ENCODE data around the gene DAZAP1.

- TF ChIP-seq, protein P1, sequence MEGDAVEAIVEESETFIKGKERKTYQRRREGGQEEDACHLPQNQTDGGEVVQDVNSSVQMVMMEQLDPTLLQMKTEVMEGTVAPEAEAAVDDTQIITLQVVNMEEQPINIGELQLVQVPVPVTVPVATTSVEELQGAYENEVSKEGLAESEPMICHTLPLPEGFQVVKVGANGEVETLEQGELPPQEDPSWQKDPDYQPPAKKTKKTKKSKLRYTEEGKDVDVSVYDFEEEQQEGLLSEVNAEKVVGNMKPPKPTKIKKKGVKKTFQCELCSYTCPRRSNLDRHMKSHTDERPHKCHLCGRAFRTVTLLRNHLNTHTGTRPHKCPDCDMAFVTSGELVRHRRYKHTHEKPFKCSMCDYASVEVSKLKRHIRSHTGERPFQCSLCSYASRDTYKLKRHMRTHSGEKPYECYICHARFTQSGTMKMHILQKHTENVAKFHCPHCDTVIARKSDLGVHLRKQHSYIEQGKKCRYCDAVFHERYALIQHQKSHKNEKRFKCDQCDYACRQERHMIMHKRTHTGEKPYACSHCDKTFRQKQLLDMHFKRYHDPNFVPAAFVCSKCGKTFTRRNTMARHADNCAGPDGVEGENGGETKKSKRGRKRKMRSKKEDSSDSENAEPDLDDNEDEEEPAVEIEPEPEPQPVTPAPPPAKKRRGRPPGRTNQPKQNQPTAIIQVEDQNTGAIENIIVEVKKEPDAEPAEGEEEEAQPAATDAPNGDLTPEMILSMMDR (IDR thresholded peaks at IDR 0.05): no peak
- TF ChIP-seq POLR2A (IDR thresholded peaks at IDR 0.05): no peak
These were observed 61.5 kb downstream of the DAZAP1 start for GRCh38 chr19:1468821-1469254.
